Osteoblast (primary cell): Measurements from ENCODE around the gene GABBR2. TPM values are rescaled to one million over a fixed set of nuclear protein-coding genes. Genes with fewer than 3 reads are reported as not detected.

Source experiments
- DNase-seq: peaks from one replicate; pipeline ENCODE4 v3.0.0; 2011; ENCODE audit warnings: low spot score, mixed read lengths; ENCODE audit not compliant: insufficient read length; ENCODE audit errors: missing footprints
- H2AFZ ChIP-seq: 2 replicates; pipeline ENCODE4 v1.6.0; 2011; ENCODE audit warnings: mild to moderate bottlenecking, low read length
- H3K27ac ChIP-seq: 2 replicates; pipeline ENCODE4 v1.5.1; 2011; ENCODE audit warnings: mild to moderate bottlenecking, low read depth, low read length, moderate library complexity
- H3K27me3 ChIP-seq: 2 replicates; pipeline ENCODE4 v1.6.0; 2012; ENCODE audit warnings: mild to moderate bottlenecking, control low read depth, inconsistent platforms, low read length, moderate library complexity; ENCODE audit not compliant: insufficient read depth
- H3K36me3 ChIP-seq: 2 replicates; pipeline ENCODE4 v1.5.1; 2011; ENCODE audit warnings: mild to moderate bottlenecking, low read length, control low read depth, moderate library complexity; ENCODE audit not compliant: insufficient read depth
- H3K4me1 ChIP-seq: 2 replicates; pipeline ENCODE4 v1.5.1; 2011; ENCODE audit warnings: mild to moderate bottlenecking, low read length, control low read depth, moderate library complexity; ENCODE audit not compliant: insufficient read depth
- H3K4me2 ChIP-seq: 2 replicates; pipeline ENCODE4 v1.6.0; 2011; ENCODE audit warnings: mild to moderate bottlenecking, low read length; ENCODE audit not compliant: insufficient read depth
- H3K4me3 ChIP-seq: fragments of 200-600 bp; sonication (generic); 3 replicates; pipeline ENCODE4 v1.5.1; 2012; ENCODE audit warnings: mild to moderate bottlenecking, low read length, inconsistent platforms; ENCODE audit not compliant: insufficient read depth
- H3K79me2 ChIP-seq: 2 replicates; pipeline ENCODE4 v1.6.0; 2012; ENCODE audit warnings: mild to moderate bottlenecking, low read length, control low read depth, inconsistent platforms; ENCODE audit not compliant: insufficient read depth
- H3K9me3 ChIP-seq: 2 replicates; pipeline ENCODE4 v1.5.1; 2011; ENCODE audit warnings: low read depth, low read length, control low read depth
- H4K20me1 ChIP-seq: 2 replicates; pipeline ENCODE4 v1.6.0; 2012; ENCODE audit warnings: mild to moderate bottlenecking, low read length, control low read depth; ENCODE audit not compliant: insufficient read depth
- total RNA-seq: library from RNA; depleted of rRNA; stranded (reverse); fragments of >200 nt; gene quantifications from 2 replicates; pipeline ENCODE4 v1.2.3, GENCODE V29; 2012
- TF ChIP-seq, protein P1 (sequence below): IDR thresholded peaks from 2 replicates; pipeline ENCODE4 v1.5.1; 2011; ENCODE audit warnings: mild to moderate bottlenecking, low read depth, low read length, moderate library complexity; ENCODE audit errors: extremely low read depth

Gene GABBR2
- total RNA-seq, 1 donor = under 0.01 TPM

GRCh38 chr9:98331536-98332259 lies 377.0 kb downstream of the GABBR2 start:
- no peak overlapping the region for H3K27ac ChIP-seq
- no peaks in the 10 kb centered on the region for H3K9me3 ChIP-seq
- no peak overlapping the region for H3K4me3 ChIP-seq
- DNase-seq = no peak
- H3K27me3 ChIP-seq = no peaks in the 10 kb centered on the region
- no peaks in the 10 kb centered on the region for H3K79me2 ChIP-seq
- H4K20me1 ChIP-seq = no peaks in the 10 kb centered on the region
- H3K4me2 ChIP-seq = no peak overlapping the region
- TF ChIP-seq, protein P1, sequence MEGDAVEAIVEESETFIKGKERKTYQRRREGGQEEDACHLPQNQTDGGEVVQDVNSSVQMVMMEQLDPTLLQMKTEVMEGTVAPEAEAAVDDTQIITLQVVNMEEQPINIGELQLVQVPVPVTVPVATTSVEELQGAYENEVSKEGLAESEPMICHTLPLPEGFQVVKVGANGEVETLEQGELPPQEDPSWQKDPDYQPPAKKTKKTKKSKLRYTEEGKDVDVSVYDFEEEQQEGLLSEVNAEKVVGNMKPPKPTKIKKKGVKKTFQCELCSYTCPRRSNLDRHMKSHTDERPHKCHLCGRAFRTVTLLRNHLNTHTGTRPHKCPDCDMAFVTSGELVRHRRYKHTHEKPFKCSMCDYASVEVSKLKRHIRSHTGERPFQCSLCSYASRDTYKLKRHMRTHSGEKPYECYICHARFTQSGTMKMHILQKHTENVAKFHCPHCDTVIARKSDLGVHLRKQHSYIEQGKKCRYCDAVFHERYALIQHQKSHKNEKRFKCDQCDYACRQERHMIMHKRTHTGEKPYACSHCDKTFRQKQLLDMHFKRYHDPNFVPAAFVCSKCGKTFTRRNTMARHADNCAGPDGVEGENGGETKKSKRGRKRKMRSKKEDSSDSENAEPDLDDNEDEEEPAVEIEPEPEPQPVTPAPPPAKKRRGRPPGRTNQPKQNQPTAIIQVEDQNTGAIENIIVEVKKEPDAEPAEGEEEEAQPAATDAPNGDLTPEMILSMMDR = no peak
- H3K36me3 ChIP-seq = no peaks in the 10 kb centered on the region
- H2AFZ ChIP-seq = no peak overlapping the region
- H3K4me1 ChIP-seq = peaks cover 8% of the 10 kb centered on the region

DNA sequence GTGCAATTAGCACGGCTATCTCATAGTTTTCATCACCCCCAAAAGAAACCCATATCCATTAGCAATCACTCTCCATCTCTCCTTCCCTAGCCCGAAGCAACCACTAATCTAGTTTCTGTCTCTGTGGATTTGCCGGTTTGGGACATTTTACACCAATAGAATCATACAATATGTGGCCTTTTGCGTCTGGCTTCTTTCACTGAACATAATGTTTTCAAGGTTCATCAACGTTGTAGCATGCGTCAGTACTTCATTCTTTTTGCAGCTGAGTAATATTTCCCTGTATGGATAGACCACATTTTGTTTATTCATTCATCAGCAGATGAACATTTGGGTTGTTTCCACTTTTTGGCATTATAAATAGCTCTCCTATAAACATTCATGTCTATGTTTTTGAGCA lies 377.9 kb downstream of the GABBR2 start:
- DNase-seq = peak; percentile 21
- peaks cover 8% of the 10 kb centered on the region for H3K4me1 ChIP-seq
- no peak overlapping the region for H2AFZ ChIP-seq
- no peak overlapping the region for H3K27ac ChIP-seq
- no peaks in the 10 kb centered on the region for H3K36me3 ChIP-seq
- H3K27me3 ChIP-seq = no peaks in the 10 kb centered on the region
- no peaks in the 10 kb centered on the region for H3K79me2 ChIP-seq
- no peaks in the 10 kb centered on the region for H3K9me3 ChIP-seq
- TF ChIP-seq, protein P1 = no peak
- no peaks in the 10 kb centered on the region for H4K20me1 ChIP-seq
- no peak overlapping the region for H3K4me3 ChIP-seq
- H3K4me2 ChIP-seq = no peak overlapping the region

GRCh38 chr9:98329904-98330303 lies 378.8 kb downstream of the GABBR2 start:
- TF ChIP-seq, protein P1 = no peak
- Histone ChIP-seq H3K4me2 (no peak overlapping the region), H3K79me2 (no peaks in the 10 kb centered on the region), H3K4me3 (no peak overlapping the region), H3K27ac (no peak overlapping the region), H3K9me3 (no peaks in the 10 kb centered on the region), H4K20me1 (no peaks in the 10 kb centered on the region), H3K4me1 (peaks cover 8% of the 10 kb centered on the region), H3K27me3 (no peaks in the 10 kb centered on the region), H2AFZ (no peak overlapping the region), H3K36me3 (no peaks in the 10 kb centered on the region)
- DNase-seq = no peak

- Histone ChIP-seq H3K9me3 (no peaks in the 10 kb centered on the region), H3K36me3 (no peaks in the 10 kb centered on the region), H3K4me3 (no peak overlapping the region), H4K20me1 (no peaks in the 10 kb centered on the region), H3K27ac (no peak overlapping the region), H3K4me1 (peaks cover 13% of the 10 kb centered on the region), H3K4me2 (no peak overlapping the region), H2AFZ (no peak overlapping the region), H3K79me2 (no peaks in the 10 kb centered on the region), H3K27me3 (no peaks in the 10 kb centered on the region)
- TF ChIP-seq, protein P1 = no peak
- DNase-seq = no peak
These were observed 379.5 kb downstream of the GABBR2 start for GRCh38 chr9:98329281-98329680.
